Stimulated activated CD8-positive, alpha-beta memory T cell treated with anti-CD3 and anti-CD28 coated beads, Interleukin-7, amount 100 ng/mL, for 1 hour (primary cell): ENCODE data around the gene CASTOR1.

Source experiments
- DNase-seq, 2 donors: peaks; one replicate each; pipeline ENCODE4 v3.0.0-alpha.2; 2020; ENCODE audit warnings: low read depth in 2 of 2

Gene CASTOR1

DNA sequence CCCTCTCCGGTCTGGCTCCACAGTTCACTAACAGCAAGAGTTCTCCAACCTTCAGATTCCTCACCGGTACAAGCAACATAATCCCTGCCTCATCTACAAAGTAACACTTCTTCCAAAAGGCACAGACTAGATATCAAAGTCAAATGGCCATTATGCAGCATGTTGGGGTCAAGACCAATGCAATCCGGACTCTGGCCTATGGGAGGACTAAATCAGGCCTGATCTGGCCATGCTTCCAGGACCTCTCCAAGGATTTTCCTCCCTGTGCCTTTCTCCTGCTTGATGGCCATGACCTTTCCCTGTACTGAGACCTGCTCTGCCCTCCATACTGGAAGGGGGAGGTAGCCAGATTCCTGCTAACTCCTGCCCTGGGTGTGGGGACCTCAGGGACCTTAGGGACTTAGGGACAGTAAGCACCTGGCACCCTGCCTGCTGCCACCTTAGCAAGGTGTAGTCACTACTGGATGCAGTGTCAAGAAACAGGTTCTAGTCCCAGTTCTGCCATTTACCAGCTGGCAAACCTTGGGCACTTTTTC, 30.8 kb upstream of the CASTOR1 start:
- DNase-seq: no peak

DNA sequence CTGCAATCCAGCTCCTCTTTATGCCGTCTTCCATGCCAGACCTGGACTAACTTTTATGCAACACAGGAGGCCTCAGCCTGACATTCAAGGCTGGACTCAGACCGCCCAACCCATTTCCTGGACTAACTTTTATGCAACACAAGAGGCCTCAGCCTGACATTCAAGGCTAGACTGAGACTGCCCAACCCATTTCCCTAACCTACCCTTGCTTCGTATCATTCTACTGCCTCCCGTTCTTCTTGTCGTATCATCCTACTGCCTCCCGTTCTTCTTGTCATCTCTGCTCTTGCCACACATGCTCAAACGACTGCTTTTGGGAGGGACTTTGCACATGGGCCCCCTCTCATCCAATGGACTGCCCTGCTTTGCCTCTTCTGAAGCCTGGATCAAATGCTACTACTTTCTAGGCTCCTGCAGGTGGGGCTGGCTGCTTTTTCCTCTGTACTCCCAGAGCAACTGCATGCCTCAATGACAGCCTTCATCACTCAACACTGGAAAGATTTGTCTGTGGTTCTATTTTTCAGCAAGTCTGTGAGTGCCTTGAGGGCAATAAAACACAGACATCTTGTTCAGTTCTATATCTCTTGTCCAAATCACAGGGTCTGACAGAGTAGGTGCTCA, 29.6 kb upstream of the CASTOR1 start:
- DNase-seq: no peak

DNA sequence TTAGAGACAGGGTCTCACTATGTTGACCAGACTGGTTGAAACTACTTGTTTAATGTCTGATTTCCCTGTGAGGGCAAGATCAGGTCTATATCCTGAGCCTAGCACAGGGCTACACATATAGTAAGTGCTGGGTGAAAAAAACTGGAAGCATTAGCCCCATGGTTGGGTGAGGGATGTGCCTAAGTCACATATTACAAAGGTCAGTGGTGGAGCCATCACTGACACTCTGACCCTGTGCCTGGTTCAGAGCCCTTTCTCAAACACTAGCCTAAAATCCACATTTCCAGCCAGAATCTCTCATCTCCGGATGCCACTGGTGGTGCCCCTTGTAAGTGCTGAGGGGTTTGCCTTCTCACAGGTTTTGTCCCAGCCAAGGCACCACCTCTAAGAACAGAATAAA, 28.5 kb upstream of the CASTOR1 start:
- DNase-seq: no peak

DNA sequence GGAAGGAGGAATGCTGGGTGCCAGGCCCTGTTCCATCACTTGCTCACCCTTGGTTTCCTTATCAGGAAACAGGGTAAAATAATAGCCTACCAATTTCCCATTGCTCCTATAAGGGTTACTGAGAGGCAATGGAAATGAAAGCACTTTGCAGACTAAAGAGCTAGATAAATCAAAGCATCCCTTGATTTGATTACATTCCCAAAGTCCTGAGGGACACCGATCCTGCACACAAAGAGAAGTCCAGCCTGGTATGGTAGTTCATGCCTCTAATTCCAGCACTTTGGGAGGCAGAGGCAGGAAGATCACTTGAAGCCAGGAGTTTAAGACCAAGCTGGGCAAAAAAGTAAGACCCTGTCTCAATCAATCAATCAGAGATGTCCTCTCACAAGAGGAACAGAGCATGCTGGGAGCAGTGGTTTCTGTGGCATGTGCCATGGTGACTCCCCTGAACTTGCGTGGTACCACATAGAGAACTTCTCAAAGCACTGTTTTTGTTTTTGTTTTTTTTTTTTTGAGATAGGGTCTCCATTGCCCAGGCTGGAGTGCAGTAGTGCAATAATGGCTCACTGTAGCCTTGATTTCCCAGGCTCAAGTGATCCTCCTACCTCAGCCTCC, 26.8 kb upstream of the CASTOR1 start:
- DNase-seq: no peak

DNA sequence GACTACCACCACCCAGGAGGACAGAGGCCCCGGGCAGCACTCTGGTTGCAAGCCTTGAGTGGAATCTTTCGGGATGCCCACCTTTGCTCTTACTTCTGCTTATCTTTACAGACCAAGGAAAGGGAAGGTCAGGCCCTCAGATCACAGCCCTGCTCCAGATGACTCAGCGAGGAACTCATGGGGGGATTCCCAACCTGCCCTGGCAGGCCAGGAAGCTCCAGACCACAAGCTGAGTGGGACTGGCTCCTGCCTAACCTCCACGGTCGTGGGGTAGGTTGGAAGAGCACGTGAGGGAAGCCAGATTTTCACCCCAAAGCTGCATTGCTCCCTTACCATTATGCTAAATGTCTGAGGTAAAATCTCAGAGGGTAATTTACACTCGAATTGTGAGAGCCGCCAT, 25.6 kb upstream of the CASTOR1 start:
- no peak for DNase-seq

DNA sequence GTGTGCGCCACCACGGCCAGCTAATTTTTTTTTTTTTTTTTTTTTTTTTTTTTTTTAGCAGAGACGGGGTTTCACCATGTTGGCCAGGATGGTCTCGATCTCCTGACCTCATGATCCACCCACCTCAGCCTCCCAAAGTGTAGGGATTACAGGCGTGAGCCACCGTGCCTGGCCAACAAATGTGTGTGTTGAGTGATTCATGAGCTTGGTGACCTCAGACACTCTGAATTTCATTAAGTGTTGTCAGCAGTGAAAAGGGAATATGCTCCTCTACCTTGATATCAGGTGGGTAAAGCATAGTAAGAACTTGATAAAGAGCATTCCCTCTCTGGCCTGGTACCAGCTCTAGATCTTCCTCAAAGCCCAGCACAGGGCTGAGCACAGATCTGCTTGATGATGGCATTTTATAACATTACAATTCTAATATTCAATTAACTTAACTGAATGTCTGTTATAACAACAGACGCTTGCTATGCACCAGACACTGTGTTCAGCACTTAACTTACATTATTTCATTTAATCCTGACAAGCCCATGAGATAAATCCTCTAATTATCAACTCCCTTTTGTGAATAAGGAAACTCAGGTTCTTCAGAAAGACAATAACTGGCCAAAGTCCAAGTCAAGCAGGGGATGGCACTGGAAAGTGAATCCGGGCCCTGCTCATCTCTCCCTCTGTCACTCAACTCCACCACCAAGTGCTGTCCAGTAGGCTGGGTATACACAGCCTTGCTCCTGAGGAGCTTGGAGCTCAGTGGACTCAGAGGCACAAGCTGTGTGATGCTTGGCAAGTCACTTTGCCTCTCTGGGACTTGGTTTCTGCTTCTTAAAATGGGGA, 24.4 kb upstream of the CASTOR1 start:
- DNase-seq: no peak

DNA sequence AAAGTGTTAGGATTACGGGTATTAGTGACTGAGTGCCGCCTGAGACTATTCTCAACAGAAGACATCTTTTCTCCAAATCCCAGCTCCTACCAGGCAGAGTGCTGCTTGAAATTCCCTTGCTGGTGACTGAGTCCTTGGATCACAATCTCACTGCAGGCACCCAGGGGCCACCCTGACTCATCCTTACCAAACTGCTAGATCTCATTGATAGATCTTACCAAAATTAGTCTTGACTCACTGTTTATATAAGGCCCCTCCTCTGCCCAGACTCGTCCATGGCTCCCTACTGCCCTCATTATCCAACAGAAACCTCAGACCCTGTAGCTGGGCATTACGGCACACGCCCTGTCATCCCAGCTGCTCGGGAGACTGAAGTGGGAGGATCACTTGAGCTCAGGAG, 22.7 kb upstream of the CASTOR1 start:
- no peak for DNase-seq

DNA sequence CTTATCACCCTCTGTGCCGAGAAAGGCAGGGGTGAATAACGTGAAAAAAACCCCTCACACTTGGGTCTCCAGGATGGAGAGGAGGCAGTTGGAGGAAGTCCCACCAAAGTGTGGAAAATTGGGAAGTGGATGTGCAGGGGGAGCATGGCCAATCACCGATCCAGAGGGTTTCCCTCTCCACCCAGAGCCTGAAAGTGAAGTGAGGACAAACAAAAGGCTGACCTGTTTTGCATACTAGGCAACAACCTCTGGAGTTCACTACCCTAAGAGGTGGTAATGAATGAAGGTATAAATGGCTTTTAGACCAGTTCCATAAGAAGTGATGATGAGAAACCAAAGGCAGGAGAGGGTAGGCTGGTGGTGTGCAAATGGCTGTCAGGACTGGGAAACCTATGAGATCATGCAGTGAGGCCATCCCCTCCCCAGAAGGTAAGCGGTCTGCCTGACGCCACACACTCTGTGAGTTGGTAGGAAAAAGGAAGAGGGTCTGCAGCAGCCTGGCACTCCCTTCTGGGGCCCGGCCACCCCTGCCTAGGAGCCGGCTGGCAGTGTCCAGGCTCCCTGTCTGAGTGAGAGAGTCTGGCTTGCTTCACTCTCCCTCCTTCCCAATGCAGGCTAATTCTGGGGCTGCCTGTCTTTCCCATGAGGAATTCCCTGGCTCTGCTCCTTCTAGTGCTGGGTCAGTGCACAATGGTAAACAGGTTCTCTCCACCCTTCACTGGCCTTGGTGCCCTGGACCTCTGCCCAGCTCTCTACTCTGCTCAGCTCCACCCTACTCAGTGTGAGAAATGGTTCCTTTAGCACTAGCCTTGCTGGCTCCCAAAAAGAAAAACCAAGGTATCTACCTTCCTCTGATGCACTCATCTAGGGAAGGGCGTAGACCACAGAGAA, 21.8 kb upstream of the CASTOR1 start:
- DNase-seq: no peak

DNA sequence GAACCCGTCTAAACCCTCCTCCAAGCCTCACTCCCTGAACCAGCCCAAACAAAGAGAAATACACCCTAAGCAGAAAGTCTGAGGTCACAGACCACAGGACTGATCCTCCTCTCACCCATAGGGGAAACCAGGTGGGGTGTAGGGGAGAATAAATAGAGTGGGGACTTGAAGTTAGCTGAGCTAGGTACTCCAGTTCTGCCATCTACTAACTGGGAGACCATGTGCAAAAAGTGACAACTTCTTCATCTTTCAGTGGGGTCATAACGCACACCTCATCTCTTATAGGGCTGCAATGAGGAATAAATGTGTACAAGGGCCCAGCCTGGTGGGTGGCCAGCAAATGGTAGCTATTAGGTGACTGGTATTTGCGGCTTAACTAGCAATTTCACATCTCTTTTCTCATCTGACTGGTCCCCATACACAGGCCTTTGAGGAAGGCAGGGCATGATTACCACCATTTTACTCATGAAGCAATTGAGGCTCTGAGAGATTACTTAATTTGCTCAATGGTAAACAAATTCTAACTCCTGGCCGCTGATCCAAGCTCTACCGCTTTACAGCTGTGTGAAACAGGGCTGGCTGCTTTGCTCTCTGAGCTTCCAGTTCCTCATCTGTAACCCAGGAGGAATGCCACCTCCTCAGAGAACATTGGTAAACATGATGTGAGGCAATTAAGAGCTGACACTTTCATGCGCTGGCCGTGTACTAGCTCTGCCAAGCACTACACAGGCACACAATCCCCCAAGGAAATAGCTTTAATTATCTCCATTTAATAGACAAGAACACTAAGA, 20.8 kb upstream of the CASTOR1 start:
- DNase-seq: no peak

DNA sequence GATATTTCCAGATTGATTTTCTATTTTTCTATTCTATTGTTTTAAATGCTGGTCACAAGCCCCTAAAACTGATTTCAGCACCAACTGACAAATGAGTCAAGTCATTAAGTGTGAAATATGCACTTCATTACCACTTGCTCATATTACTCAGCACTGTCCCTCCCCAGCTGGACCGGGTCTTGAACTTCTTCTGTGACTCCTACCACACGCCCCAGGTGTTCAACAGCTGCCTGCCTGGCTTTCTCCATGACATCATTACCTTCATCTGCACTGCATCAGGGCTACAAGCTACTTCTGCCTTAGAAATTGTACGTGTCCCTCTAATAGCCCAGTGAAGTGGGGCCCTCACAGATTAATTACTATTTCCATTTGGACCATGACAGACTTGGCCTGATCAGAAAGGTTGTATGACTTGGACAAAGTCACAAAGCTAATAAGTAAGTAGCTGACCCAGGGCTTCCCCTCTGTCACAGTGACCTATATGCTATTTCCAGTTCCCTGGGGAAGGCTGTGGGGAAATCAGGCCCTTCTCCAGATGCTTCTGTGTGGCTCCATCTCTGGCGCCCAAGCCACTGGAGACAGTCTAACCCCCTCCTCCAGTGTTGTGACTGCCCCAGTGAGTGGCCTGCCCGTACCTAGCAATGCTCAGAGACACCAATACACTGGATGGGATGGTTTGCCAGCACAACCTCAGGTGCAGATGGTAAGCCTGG, 19.4 kb upstream of the CASTOR1 start:
- no peak for DNase-seq

DNA sequence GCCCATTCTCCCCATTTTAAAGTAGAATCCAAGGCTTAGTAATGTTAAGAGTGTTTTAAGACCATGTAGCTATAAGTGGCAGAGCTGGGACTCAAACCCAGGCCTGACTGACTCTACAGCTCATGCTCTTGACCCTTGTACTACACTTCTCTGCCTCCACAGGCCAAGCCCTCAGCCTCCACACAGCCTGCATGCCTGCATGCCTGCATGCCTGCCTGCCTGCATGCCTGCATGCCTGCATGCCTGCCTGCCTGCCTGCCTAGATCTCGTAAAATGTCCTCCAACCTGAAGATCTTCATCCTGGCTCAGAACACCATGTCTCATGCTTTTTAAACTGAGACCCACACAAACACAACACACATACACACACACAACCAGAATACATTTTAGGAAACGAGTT, 18.8 kb upstream of the CASTOR1 start:
- no peak for DNase-seq

DNA sequence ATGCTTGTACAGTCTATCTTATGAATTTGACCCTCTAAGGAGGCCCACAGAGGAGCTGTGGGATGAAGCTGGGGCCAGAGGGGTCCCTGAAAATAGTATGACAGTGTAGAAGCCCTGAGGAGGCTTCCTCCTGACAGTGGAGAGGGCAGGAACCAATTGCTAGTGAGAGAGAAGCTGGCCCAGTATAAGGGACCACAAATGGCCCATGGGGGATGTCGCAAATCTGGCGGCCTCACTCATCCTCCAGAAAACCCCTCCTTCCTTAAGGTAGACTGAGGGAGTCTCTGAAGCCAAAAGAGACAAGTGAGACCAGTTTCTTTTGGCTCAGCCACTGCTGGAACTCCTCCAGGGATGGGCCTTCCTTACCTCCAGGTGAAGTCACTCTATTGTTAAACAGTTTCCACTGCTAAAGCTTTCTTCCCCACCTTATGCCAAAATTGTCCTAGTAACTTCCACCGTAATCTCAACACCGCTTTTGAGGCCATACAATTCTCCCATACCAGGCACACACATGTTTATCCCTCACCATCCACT, 17.8 kb upstream of the CASTOR1 start:
- DNase-seq: no peak

DNA sequence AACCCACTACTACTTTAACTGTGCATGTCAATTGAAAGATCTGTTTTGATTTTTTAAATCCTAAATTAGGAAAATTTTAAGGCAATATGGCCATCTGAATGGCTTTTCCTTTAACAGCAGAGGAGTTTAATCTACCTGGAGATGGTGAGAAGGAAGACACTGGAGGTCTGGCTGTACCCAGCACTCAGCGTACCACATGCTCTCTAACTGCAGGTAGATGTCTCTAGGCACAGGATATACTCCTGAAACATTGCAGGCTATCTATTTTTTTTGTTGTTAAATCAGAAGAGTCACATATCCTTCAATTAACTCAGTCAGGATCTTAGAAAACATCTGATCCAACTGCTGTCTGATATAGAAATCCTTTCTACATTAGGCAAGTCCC, 17.3 kb upstream of the CASTOR1 start:
- DNase-seq: no peak

DNA sequence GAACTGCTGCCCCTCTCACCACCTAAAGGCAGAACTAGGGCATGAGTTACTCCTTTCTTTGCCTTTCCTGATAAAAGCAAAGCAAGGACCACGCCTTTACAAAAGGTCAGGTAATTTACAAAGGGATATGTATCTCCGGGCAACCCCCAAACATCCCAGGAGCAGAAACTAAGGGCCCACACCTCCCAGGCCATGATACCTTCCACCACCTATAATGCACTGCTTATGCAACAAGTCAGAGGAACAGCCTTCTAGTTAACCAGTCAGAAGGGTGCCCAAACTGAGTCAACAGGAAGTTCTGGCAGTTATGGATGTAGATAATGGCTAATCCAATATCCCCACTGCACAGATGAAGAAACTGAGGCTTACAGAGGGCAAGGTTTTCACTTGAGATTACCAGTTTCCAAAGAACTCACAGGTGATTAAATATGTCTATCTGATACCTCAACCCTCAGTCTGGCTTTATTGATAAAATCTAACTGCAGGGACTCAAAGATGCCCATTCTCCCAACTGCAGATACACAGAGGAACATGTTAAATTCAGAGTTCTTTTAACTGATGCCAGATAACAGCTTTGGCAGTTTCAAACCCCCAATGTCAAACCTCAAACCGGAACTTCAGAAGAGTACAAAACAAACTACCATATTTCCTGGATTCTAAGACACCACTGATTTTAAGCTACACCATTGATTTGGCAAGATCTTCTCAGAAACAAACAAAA, 16.8 kb upstream of the CASTOR1 start:
- no peak for DNase-seq

DNA sequence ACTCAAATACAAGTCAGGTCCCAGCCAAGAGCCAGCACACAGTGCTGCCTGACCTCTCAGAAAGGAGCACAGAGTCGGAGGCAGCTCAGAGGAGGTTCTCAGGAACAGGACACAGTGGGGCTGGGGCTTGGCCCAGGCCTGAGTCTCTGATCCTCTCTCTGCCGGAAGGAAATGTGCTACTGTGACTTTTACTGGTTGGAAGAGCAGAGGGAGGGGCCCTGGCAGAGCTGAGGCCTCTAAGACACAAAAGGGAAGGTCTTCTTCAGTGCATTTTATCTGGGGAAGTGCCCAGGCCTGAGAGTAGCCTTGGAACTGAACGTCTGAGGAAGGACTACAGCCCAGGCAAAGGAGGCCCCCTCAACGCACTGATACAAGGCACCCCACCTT, 16.2 kb upstream of the CASTOR1 start:
- DNase-seq: no peak

DNA sequence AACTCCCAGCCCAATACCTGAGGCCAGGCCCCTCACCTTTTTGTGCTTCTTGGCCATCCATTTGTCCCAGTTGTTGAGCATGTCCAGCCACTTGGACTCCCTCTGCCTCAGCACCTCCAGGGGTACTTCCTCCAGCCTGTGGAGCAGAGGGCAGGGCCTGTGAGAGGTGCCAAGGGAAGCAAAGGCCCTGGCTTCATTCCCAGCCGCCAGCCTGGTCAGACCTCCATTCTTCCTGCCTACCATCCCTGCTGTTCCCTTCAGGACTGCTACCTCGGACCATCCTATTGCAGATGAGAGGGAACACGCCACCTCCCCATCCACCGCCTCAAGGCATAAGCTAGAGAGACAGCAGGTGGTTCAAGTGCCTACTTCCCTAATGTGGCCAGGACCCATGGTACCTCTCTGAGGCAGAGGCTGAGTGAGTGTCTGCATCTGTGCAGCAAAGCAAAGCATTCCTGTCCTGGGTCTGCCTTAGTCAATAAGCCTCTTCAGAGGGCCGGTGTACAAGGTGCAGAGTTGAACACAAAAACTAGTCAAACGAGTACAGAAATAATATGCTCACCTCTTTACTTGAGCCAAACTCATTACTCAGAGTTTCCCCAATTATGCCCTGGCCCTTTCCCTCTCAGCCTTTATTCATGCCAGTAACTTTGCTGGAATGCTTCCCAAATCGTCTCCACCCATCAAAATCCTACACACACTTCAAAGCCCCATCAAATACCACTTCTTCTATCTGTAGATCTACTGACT, 15.4 kb upstream of the CASTOR1 start:
- no peak for DNase-seq

DNA sequence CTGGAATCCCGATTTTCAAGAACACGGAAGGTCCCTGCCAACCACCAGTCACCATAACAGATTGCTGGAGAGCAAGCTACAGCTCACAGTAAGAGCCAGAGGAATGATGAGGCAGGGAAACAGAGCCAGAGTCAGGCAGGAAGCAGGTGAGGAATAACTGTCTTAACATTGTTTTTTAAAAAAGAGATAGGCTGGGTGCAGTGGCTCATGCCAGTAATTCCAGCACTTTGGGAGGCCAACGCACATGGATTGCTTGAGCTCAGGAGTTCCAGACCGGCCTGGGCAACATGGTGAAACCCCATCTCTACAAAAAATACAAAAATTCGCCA, 13.5 kb upstream of the CASTOR1 start:
- DNase-seq: no peak

DNA sequence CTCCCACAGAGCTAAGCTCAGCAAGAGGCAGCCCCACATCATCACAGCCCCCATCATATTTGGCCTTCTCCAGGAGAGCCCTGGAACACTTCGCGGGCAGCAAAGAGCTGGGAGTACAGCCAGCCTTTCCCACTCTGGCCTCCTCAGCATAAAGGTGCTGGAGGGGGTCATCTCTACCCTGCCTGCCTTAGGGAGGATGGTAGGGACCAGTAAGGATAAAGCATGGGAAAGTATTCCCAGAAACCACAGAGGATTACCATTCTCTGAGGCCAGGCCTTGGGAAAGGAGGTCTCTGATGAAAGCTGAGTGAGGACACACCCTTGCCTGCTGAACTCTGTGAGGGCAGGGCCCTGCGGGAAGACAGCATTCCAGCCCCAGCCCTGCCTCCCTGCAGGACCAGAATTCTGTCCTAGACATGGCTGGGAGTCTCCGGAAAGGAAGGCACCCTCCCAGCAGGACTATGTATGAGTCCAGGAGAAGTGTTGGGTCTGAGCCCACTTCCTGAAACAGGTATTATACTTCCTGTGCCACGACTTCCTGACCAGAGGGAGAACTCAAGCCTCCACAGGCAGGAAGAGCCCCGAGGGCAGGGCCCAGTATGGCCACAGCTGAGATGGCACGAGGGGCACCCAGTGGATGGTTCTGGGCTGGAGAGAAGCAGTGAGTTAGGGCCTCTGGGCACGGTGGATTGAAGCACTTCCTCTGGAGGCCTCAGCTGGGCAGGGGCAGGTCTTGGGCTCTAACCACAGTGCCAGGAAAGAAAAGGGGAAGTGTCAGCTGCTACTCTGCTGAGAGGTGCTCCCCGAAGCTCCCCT, 12.9 kb upstream of the CASTOR1 start:
- no peak for DNase-seq
